ENCODE measurements around the gene ARCN1. TPM values are rescaled to one million over a fixed set of nuclear protein-coding genes. Genes with fewer than 3 reads are reported as not detected.

Gene ARCN1
- total and polyA plus RNA-seq, 9 of the 15 experiments (the other 6 are each of a cell fraction or from before 2014, with no cell fraction given): 30.0 to 224 (median 76.4) TPM

Small RNA genes within 50 kb of the gene (microRNA-seq; reads per million reads assigned to microRNA genes)
- gene MIR6716 (ENCODE audit: borderline microRNAs expressed): not detected

Small RNA genes within 50 kb of the gene (small RNA-seq; reads per million reads assigned to genes)
- gene RNU6-1157P: not detected

Other genes starting within 250 kb of the ARCN1 start
Only the 7 nearest of the 11 such genes appear.
- gene ATP5MG, start 170.8 kb upstream of the ARCN1 start, total RNA-seq (2014; rRNA removed): 294 and 333 TPM in 2 replicates
- gene ATP5MG, start 170.8 kb upstream of the ARCN1 start, total RNA-seq (2014; rRNA removed; fragmentation: Illumina TruSeq; extraction: Trizol): 422 and 434 TPM in 2 replicates
- 366 and 426 TPM in 2 replicates for gene ATP5MG, start 170.8 kb upstream of the ARCN1 start, total RNA-seq (2015; rRNA removed; fragmentation: Illumina TruSeq; extraction: Trizol)
- gene ATP5MG, start 170.8 kb upstream of the ARCN1 start, total RNA-seq (2021): 390 and 391 TPM in 2 replicates
- gene ATP5MG, start 170.8 kb upstream of the ARCN1 start, polyA plus RNA-seq (2011; rRNA removed): 609 and 759 TPM in 2 replicates
- gene ATP5MG, start 170.8 kb upstream of the ARCN1 start, polyA plus RNA-seq (2014; fragmentation: Illumina TruSeq; extraction: Trizol): 301 and 302 TPM in 2 replicates
- 1,000 to 10,000 TPM; 1,842 to 2,138 TPM for gene ATP5MG, start 170.8 kb upstream of the ARCN1 start, polyA plus RNA-seq (2014; fragmentation: Nextera tagmentation; extraction: Ambion mirVana)
- gene ATP5MG, start 170.8 kb upstream of the ARCN1 start, polyA plus RNA-seq (2014; rRNA removed): 512 and 785 TPM in 2 replicates
- 27.0 and 34.8 TPM in 2 replicates for gene KMT2A, start 135.9 kb upstream of the ARCN1 start, total RNA-seq (2014; rRNA removed)
- 37.0 and 44.1 TPM in 2 replicates for gene KMT2A, start 135.9 kb upstream of the ARCN1 start, total RNA-seq (2014; rRNA removed; fragmentation: Illumina TruSeq; extraction: Trizol)
- 32.9 and 33.7 TPM in 2 replicates for gene KMT2A, start 135.9 kb upstream of the ARCN1 start, total RNA-seq (2015; rRNA removed; fragmentation: Illumina TruSeq; extraction: Trizol)
- 58.9 and 59.9 TPM in 2 replicates for gene KMT2A, start 135.9 kb upstream of the ARCN1 start, total RNA-seq (2021)
- 28.3 and 30.4 TPM in 2 replicates for gene KMT2A, start 135.9 kb upstream of the ARCN1 start, polyA plus RNA-seq (2011; rRNA removed)
- 41.6 and 48.9 TPM in 2 replicates for gene KMT2A, start 135.9 kb upstream of the ARCN1 start, polyA plus RNA-seq (2014; fragmentation: Illumina TruSeq; extraction: Trizol)
- gene KMT2A, start 135.9 kb upstream of the ARCN1 start, polyA plus RNA-seq (2014; fragmentation: Nextera tagmentation; extraction: Ambion mirVana): 10 to 100 TPM in 1 of 2 experiments, 1 to 10 TPM in 1; 9.6 to 10.8 TPM
- 32.6 and 36.9 TPM in 2 replicates for gene KMT2A, start 135.9 kb upstream of the ARCN1 start, polyA plus RNA-seq (2014; rRNA removed)
- gene TTC36, start 44.9 kb upstream of the ARCN1 start, total RNA-seq (2014; rRNA removed): 0.78 TPM in 1 of 2 replicates, not detected in the other
- gene TTC36, start 44.9 kb upstream of the ARCN1 start, total RNA-seq (2014; rRNA removed; fragmentation: Illumina TruSeq; extraction: Trizol): not detected in 2 replicates
- gene TTC36, start 44.9 kb upstream of the ARCN1 start, total RNA-seq (2015; rRNA removed; fragmentation: Illumina TruSeq; extraction: Trizol): not detected in 2 replicates
- 0.22 and 0.36 TPM in 2 replicates for gene TTC36, start 44.9 kb upstream of the ARCN1 start, total RNA-seq (2021)
- not detected in 2 replicates for gene TTC36, start 44.9 kb upstream of the ARCN1 start, polyA plus RNA-seq (2011; rRNA removed)
- not detected in 2 replicates for gene TTC36, start 44.9 kb upstream of the ARCN1 start, polyA plus RNA-seq (2014; fragmentation: Illumina TruSeq; extraction: Trizol)
- not detected for gene TTC36, start 44.9 kb upstream of the ARCN1 start, polyA plus RNA-seq (2014; fragmentation: Nextera tagmentation; extraction: Ambion mirVana)
- gene TTC36, start 44.9 kb upstream of the ARCN1 start, polyA plus RNA-seq (2014; rRNA removed): 0.23 and 0.59 TPM in 2 replicates
- 1.5 and 2.1 TPM in 2 replicates for gene TMEM25, start 41.2 kb upstream of the ARCN1 start, total RNA-seq (2014; rRNA removed)
- gene TMEM25, start 41.2 kb upstream of the ARCN1 start, total RNA-seq (2014; rRNA removed; fragmentation: Illumina TruSeq; extraction: Trizol): 0.77 and 1.2 TPM in 2 replicates
- gene TMEM25, start 41.2 kb upstream of the ARCN1 start, total RNA-seq (2015; rRNA removed; fragmentation: Illumina TruSeq; extraction: Trizol): 1.8 and 2.0 TPM in 2 replicates
- 3.2 TPM in 2 replicates for gene TMEM25, start 41.2 kb upstream of the ARCN1 start, total RNA-seq (2021)
- gene TMEM25, start 41.2 kb upstream of the ARCN1 start, polyA plus RNA-seq (2011; rRNA removed): 2.2 and 7.1 TPM in 2 replicates
- gene TMEM25, start 41.2 kb upstream of the ARCN1 start, polyA plus RNA-seq (2014; fragmentation: Illumina TruSeq; extraction: Trizol): 2.7 and 3.4 TPM in 2 replicates
- gene TMEM25, start 41.2 kb upstream of the ARCN1 start, polyA plus RNA-seq (2014; fragmentation: Nextera tagmentation; extraction: Ambion mirVana): under 1 TPM; 0.34 to 0.49 TPM
- 3.8 and 4.3 TPM in 2 replicates for gene TMEM25, start 41.2 kb upstream of the ARCN1 start, polyA plus RNA-seq (2014; rRNA removed)
- 11.8 and 12.0 TPM in 2 replicates for gene IFT46, start 6.5 kb upstream of the ARCN1 start, total RNA-seq (2014; rRNA removed)
- 14.3 and 15.2 TPM in 2 replicates for gene IFT46, start 6.5 kb upstream of the ARCN1 start, total RNA-seq (2014; rRNA removed; fragmentation: Illumina TruSeq; extraction: Trizol)
- 15.2 and 16.6 TPM in 2 replicates for gene IFT46, start 6.5 kb upstream of the ARCN1 start, total RNA-seq (2015; rRNA removed; fragmentation: Illumina TruSeq; extraction: Trizol)
- gene IFT46, start 6.5 kb upstream of the ARCN1 start, total RNA-seq (2021): 9.9 and 10.1 TPM in 2 replicates
- 16.8 and 30.4 TPM in 2 replicates for gene IFT46, start 6.5 kb upstream of the ARCN1 start, polyA plus RNA-seq (2011; rRNA removed)
- 15.9 and 18.9 TPM in 2 replicates for gene IFT46, start 6.5 kb upstream of the ARCN1 start, polyA plus RNA-seq (2014; fragmentation: Illumina TruSeq; extraction: Trizol)
- 10 to 100 TPM; 24.2 to 29.5 TPM for gene IFT46, start 6.5 kb upstream of the ARCN1 start, polyA plus RNA-seq (2014; fragmentation: Nextera tagmentation; extraction: Ambion mirVana)
- gene IFT46, start 6.5 kb upstream of the ARCN1 start, polyA plus RNA-seq (2014; rRNA removed): 14.3 and 14.8 TPM in 2 replicates
- 17.8 and 21.2 TPM in 2 replicates for gene PHLDB1, start 35.2 kb downstream of the ARCN1 start, total RNA-seq (2014; rRNA removed)
- 7.7 and 8.5 TPM in 2 replicates for gene PHLDB1, start 35.2 kb downstream of the ARCN1 start, total RNA-seq (2014; rRNA removed; fragmentation: Illumina TruSeq; extraction: Trizol)
- 12.0 and 12.3 TPM in 2 replicates for gene PHLDB1, start 35.2 kb downstream of the ARCN1 start, total RNA-seq (2015; rRNA removed; fragmentation: Illumina TruSeq; extraction: Trizol)
- 27.0 and 28.7 TPM in 2 replicates for gene PHLDB1, start 35.2 kb downstream of the ARCN1 start, total RNA-seq (2021)
- 17.0 and 21.7 TPM in 2 replicates for gene PHLDB1, start 35.2 kb downstream of the ARCN1 start, polyA plus RNA-seq (2011; rRNA removed)
- 14.2 and 16.2 TPM in 2 replicates for gene PHLDB1, start 35.2 kb downstream of the ARCN1 start, polyA plus RNA-seq (2014; fragmentation: Illumina TruSeq; extraction: Trizol)
- 1 to 10 TPM; 2.0 to 3.1 TPM for gene PHLDB1, start 35.2 kb downstream of the ARCN1 start, polyA plus RNA-seq (2014; fragmentation: Nextera tagmentation; extraction: Ambion mirVana)
- 17.1 and 18.9 TPM in 2 replicates for gene PHLDB1, start 35.2 kb downstream of the ARCN1 start, polyA plus RNA-seq (2014; rRNA removed)
- gene TREH, start 107.2 kb downstream of the ARCN1 start, total RNA-seq (2014; rRNA removed): not detected in 2 replicates
- gene TREH, start 107.2 kb downstream of the ARCN1 start, total RNA-seq (2014; rRNA removed; fragmentation: Illumina TruSeq; extraction: Trizol): not detected in 2 replicates
- not detected in 2 replicates for gene TREH, start 107.2 kb downstream of the ARCN1 start, total RNA-seq (2015; rRNA removed; fragmentation: Illumina TruSeq; extraction: Trizol)
- not detected in 2 replicates for gene TREH, start 107.2 kb downstream of the ARCN1 start, total RNA-seq (2021)
- not detected in 2 replicates for gene TREH, start 107.2 kb downstream of the ARCN1 start, polyA plus RNA-seq (2011; rRNA removed)
- not detected in 2 replicates for gene TREH, start 107.2 kb downstream of the ARCN1 start, polyA plus RNA-seq (2014; fragmentation: Illumina TruSeq; extraction: Trizol)
- under 1 TPM; 0.11 to 0.20 TPM for gene TREH, start 107.2 kb downstream of the ARCN1 start, polyA plus RNA-seq (2014; fragmentation: Nextera tagmentation; extraction: Ambion mirVana)
- gene TREH, start 107.2 kb downstream of the ARCN1 start, polyA plus RNA-seq (2014; rRNA removed): 0.09 TPM in 1 of 2 replicates, not detected in the other

Data from K562 (cell line).